ENCODE results near the gene PCDHGB4.
"Not testable (repeated sequence)": the region's sequence is repeated elsewhere in the genome, so short reads cannot be mapped to it uniquely, and the experiment has no call there.

PCDHGB4 gene

GRCh38 chr5:141430332-141431113 is 43.0 kb downstream of the PCDHGB4 start, which contains the start of gene PCDHGA12:
Gene PCDHGA12 (plus strand): TSS chr5:141430507. CDS start chr5:141430760, 253 bp downstream.
- no peak for DNase-seq (ENCODE audit: low read depth)

GRCh38 chr5:141431286-141431685 is 43.8 kb downstream of the PCDHGB4 start:
- DNase-seq (ENCODE audit: low read depth), result no peak

GRCh38 chr5:141432308-141432707 is 44.8 kb downstream of the PCDHGB4 start:
- not testable (repeated sequence) for DNase-seq (ENCODE audit: low read depth)

GRCh38 chr5:141432726-141433125 is 45.2 kb downstream of the PCDHGB4 start:
- DNase-seq (ENCODE audit: low read depth), result not testable (repeated sequence)

- DNase-seq (ENCODE audit: low read depth), result no peak
Measured at GRCh38 chr5:141434006-141434405, 46.5 kb downstream of the PCDHGB4 start.

GRCh38 chr5:141437221-141437620 is 49.7 kb downstream of the PCDHGB4 start:
- DNase-seq (ENCODE audit: low read depth), result no peak

- DNase-seq (ENCODE audit: low read depth), result no peak
Measured at GRCh38 chr5:141439411-141440141, 52.1 kb downstream of the PCDHGB4 start.
